HepG2 (cell line): ENCODE results near the gene TBX15. TPM values are rescaled to one million over a fixed set of nuclear protein-coding genes. Genes with fewer than 3 reads are reported as not detected.

Source experiments
- ARID4A ChIP-seq: sonication (generic); formaldehyde crosslinking; IDR thresholded peaks from 2 replicates; pipeline ENCODE4 v1.5.0; 2020; ENCODE audit warnings: mild to moderate bottlenecking, missing genetic modification reagents, borderline replicate concordance
- ZFAT ChIP-seq: sonication (generic); formaldehyde crosslinking; conservative IDR thresholded peaks from 2 replicates; pipeline ENCODE4 v1.8.1; 2023; ENCODE audit warnings: missing genetic modification reagents, inconsistent platforms
- ZHX2 ChIP-seq, 2 experiments: sonication (generic) in 1 of 2; formaldehyde crosslinking in 1 of 2; IDR thresholded peaks; 2 replicates each; pipeline versions ENCODE4 v1.6.1 to v1.9.0; 2014 to 2022; ENCODE audit warnings: antibody characterized with exemption in 1 of 2, borderline replicate concordance in 1 of 2, inconsistent platforms in 1 of 2, low read depth in 1 of 2, missing genetic modification reagents in 1 of 2
- polyA plus RNA-seq, 8 experiments: library from polyadenylated mRNA; depleted of rRNA in 3 of 8; stranded (reverse) in 7 of 8; unstranded in 1 of 8; fragments of >200 nt; fragmentation: Illumina TruSeq in 4 of 8; extraction: Trizol in 4 of 8; gene quantifications; 2 replicates each; pipeline versions ENCODE4 v1.2.1 to v1.2.3, GENCODE V29; 2011 to 2016; ENCODE audit warnings: low read depth in 4 of 8, missing spikeins in 1 of 8, mixed read lengths in 1 of 8; ENCODE audit not compliant: insufficient read depth in 1 of 8
- total RNA-seq, 5 experiments: library from RNA; depleted of rRNA; stranded (reverse); fragments of >200 nt; fragmentation: Illumina TruSeq; extraction: Trizol; gene quantifications; 2 replicates each; pipeline ENCODE4 v1.2.3, GENCODE V29; 2016; ENCODE audit warnings: low read depth in 1 of 5

The TBX15 gene
- total and polyA plus RNA-seq, 2 of the 13 experiments (the other 11 are each of a cell fraction or from before 2014, with no cell fraction given), result 0.42 to 1.9 TPM

GRCh38 chr1:119027759-119028158, 39.6 kb upstream of the TBX15 start (continued):
- no peak for TF ChIP-seq ARID4A
- no peak for TF ChIP-seq ZHX2 (IDR thresholded peaks at IDR 0.05; ENCODE audit: low read depth)
- no peak for TF ChIP-seq ZHX2 (CRISPR knock-in tag; IDR thresholded peaks at IDR 0.05; ENCODE audit: borderline replicate concordance)
- no peak for TF ChIP-seq ZFAT (CRISPR knock-in tag)
